Ecto neural progenitor cell (in vitro differentiated cells): ENCODE results near the gene PLA2R1.

Source experiments
- DNase-seq: peaks from one replicate; pipeline ENCODE4 v3.0.0-alpha.2; 2018; ENCODE audit warnings: low spot score

Gene PLA2R1

DNA sequence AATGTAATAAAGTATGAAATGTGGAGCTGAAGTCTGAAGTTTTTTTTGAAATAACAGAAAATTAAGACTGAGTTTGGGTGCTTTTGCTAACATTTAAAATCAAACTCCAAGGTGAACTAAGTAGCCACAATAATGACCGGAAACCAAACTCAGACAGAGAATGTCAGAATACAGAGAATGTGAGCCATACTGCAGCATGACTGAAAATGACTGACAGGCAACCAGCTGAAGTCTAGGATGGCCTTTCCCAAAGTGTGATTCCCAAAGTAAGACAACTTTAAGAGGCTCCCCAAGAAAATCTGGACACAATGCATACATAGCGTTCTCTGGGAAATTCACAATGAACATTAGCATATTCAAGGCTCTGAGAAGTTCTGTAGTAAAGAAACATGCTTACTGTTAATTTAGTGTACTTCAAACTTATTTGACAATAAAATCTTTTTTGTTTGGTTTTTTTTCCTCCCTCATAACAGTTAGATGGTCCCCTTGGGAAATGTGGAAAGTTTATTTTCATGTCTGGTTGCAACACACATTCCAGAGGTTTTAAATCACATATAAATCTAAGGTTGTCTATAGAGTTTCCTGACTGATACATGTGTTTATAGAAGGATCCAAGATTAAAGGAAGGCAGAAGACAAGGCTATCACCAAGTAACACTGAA lies 28.6 kb downstream of the PLA2R1 start:
- no peak for DNase-seq

DNA sequence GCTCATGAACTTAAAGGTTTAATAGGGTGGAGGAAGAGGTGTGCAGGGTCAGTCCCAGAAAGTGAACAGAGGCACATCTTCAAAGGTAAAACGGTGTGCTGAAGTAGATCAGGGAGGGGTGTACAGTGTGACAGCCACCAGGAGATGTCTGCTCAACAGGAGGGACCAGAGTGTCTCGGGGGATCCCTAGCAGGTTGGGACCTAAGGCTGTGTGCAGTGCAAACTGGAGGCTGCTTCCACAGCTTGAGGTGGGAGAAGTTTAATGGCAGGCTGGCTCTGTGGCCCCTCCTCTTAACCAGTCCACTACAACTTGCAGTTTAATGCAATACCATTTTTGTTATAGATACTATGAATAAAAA lies 33.2 kb downstream of the PLA2R1 start:
- DNase-seq: no peak

DNA sequence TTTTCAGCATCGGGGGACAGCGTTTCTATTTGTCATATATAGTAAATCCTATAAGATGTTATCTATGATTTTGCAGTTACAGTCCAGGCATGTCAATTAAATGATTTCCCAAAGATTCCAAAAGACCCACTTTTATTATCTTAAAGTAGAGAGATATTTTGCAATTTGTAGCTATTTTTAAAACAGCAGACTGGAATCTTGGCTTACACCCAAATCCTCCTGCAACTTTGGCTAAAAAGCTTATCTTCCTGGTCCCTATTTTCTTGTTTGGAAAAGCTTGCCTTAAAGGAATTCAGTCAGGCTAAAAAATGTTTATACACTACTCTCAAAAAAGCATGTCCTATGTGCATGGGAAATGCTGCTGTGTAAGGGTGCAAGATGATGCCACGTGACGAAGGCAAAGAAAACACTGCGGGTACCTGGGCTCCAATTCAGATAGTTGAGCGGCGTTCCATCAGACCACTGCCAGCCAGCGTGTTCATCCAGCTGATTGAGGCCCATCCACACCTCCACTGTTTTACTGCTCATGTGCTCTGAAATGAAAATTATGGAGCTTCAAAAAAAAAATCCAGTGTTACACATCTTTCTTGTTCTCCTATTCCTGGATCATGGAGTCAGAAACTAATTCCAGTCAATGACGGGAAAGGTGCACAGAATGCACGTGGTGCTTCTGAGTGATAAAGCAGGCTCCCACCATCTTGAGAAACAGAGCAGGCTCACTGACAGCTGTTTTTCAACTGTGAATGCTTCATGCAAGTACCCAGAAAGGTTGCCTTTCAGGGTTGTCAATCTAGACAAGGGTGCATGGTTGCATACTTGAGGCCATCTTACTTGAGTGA lies 33.8 kb downstream of the PLA2R1 start:
- no peak for DNase-seq

DNA sequence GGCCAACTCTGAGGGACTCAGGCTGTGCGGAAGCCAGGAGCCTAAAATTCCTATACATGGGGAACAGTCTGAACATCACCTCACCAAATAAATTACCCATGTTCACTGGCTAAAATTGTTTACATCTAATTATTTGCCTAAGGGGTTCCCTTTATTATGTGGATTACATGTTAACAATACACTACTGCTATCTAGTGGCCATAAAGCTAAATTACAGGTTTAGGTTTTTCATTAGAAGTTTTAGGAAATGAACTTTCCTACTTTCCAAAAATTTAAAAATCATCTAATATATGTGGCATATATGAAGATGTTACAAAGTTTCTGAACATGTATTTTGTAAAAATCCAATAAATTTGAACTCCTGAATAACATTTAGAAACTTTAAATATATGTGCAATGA lies 40.3 kb downstream of the PLA2R1 start:
- DNase-seq: no peak

DNA sequence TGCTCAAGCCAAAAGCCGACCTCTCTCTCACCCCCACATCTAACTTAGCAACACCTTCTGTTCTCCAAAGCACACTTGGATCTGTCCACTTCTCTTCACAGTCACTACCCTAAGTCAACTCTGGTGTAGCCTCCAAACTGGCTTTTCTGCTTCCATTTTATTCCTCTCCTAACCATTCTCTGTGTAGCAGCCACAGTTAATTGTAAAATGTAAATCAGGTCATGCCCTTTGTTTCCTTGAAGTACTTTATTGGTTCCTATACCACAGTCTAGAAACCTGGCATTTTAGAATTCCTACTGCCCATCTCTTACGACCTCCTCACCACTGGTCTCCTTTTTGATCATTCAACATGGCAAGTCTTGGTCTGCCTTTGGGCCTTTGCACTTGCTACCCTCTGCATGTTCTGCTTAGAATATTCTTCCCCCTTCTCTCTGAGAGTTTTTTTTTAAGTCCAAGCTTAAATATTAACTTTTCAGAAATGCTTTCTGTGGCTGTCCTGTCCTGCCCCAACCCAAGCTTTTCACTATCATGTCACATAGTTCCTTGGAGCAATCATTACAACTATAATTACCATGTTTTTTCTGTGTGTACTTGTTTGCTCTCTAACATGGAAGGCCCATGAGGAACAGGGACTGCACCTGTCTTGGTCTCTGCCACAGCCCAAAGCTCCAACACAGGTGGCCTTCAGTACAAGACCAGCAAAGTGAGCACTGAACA lies 42.9 kb downstream of the PLA2R1 start:
- DNase-seq: no peak

DNA sequence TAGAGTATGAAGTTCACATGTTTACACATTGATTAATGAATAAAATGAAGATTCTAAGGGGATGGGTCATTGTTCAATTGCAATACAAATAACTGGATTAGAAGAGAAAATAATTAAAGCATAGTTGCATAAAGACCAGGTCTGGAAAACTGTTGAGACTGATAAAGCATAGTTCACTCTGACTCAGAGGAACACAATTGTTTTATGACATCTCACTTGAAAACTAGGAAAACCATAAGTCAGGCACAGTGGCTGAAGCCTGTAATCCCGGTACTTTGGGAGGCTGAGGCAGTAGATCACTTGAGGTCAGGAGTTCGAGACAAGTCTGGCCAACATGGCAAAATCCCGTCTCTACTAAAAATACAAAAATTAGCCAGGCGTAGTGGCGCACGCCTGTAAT lies 46.7 kb downstream of the PLA2R1 start:
- DNase-seq: no peak

DNA sequence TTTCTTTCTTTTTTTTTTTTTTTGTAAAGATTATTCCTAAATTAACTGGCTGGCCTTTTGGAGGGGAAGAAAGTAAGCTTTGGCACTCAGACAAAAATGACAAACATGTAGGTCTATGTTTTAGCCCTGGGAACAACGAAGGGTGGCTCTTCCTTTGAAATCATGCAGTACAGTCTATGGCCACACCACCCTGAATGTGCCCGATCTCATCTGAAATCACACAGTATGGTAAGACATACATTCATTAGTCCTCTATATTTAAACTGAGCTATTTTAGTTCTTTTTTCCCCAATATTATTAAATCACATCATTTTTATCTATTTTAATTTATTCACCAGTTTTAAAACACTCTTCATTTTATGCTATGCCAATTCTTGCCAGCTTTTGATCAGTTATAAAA lies 48.2 kb downstream of the PLA2R1 start:
- DNase-seq: no peak

DNA sequence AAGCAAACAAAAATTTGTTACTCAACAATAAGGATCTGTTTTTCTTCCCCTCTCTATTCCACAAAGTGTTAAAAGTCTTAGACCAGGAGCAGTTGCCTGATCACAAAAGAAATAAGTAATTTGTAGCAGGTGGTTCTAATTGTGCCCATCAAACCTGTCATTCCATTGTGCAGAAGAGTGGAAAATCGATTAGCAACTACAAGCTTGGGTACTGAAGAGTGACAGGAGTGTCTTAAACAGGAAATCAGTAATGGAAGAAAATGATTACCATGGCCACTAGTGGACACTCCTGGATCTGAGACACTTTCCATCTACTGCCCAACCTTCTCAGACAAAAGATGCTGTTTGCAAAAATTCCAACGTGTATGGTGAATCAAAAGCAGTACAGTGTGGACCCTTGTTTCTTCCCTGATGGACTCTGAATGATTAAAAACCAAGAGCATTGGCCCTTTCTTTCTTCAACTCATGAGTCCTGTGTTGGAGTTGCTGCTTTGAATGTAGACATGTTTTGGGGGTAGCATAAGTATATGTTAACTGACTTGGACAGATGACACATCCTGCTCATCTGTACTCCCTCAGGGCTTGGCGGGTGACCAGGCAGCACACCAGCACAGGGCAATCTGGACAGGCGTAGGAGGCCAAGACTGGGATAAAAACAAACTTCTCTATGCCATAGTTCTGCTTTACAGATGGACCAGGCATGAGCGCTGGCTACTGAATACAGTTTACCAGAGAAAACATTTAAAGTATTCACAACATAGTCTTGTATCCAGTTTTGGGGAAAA lies 51.9 kb downstream of the PLA2R1 start:
- no peak for DNase-seq

DNA sequence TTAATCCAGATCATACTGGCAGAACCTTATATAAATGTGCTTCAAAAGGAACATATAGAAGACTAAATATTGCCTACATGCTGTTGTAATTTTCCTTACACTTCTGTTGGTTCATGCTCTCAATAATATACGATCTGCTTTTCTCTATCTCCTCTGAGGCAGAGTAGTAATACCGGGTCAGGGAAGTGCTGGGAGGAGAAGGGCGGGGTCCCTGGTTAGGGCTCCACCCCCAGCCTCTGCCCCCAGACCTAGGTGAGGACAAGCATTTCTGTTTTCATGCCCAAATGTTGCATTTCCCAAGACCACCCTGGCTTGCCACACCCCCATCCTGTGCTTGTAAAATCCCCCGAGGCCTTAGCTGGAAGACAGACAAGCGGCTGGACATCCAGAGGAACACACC lies 55.3 kb downstream of the PLA2R1 start:
- no peak for DNase-seq

DNA sequence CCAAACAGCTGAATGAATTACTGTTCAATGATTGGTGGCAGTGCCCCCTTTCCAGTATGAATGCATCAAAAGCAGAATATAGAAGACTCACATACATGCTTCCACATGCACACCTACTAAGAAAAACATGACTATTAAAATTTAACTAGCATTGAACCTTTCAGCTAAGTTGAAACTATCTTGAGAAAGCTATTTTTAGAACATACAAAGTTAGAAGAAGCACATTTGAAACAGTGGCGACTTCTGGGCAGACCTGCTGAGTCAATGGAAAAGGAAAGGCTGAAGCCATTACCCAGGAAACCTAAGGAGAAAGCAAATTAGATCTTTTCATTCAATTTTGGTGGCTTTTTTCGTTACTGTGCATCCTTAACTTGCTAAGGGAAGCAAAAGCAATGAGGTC lies 55.9 kb downstream of the PLA2R1 start:
- DNase-seq: no peak

DNA sequence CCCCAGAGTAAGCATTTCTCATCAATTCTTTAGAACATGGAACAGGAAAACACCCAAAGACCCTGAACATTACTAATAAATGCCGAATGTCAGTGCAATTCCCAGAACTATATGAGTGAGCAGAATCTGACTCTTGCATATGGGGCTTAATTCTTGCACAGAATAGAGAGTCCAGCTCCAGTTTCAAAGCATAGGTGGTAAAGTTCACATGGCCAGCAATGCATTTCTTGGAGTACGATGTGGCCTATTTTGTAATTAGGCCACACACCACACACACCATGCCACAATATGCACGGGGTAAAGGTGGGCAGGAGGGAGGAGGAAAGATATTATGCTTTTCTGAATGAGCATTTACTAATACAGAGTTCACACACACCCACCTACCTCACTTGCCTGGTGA lies 56.5 kb downstream of the PLA2R1 start:
- no peak for DNase-seq

DNA sequence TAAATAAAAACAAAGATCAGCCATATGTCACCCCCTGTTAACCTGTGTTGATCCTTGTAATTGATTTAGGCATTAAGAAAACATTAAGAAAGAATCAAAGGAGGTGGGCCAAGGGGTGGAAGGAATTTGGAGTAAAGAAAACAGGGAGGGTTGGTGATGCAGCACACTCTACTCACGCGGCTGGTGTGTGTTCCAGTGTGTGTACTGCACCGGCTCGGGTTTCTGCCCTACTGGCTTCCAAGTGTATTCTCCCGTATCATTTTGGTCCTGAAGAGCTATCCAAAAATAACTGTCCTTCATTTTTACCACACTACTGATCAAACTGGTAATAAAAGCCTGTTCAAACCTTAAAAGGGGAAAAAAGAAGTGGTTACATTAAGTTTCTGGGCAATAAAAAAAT lies 56.9 kb downstream of the PLA2R1 start:
- no peak for DNase-seq

DNA sequence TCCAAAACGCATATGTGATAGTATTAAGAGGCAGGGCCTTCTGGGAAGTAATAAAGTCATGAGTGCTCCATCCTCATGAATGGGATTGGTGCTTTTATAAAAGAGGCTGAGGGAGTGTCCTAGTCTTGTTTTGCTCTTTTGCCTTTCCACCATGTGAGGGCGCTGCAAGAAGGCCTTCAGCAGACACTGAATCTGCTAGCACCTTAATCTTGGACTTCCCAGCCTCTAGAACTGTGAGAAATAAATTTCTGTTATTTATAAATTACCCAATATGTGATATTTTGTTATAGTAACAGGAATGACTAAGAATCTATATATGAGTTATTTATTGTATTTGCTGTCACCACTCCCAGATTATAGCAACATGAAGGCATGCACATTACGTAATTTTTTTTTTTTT lies 63.5 kb downstream of the PLA2R1 start:
- no peak for DNase-seq

DNA sequence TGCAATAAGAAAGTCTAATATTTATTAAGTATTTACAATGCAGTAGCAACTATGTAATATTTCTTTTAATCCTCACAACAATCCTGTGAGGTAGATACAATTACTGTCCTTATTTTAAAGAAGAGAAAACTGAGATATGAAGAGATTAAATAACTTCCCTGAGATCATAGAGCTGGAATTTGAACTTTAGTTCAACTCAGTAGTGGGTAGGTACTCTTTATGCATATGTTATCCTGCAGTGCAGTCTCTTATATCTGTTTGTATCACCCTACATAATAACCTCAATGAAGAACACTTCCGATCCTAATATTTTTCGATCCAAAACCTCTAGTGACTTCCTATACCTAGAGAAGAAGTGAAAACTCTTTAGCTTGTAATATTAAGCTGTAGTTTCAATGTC lies 64.2 kb downstream of the PLA2R1 start:
- DNase-seq: no peak

DNA sequence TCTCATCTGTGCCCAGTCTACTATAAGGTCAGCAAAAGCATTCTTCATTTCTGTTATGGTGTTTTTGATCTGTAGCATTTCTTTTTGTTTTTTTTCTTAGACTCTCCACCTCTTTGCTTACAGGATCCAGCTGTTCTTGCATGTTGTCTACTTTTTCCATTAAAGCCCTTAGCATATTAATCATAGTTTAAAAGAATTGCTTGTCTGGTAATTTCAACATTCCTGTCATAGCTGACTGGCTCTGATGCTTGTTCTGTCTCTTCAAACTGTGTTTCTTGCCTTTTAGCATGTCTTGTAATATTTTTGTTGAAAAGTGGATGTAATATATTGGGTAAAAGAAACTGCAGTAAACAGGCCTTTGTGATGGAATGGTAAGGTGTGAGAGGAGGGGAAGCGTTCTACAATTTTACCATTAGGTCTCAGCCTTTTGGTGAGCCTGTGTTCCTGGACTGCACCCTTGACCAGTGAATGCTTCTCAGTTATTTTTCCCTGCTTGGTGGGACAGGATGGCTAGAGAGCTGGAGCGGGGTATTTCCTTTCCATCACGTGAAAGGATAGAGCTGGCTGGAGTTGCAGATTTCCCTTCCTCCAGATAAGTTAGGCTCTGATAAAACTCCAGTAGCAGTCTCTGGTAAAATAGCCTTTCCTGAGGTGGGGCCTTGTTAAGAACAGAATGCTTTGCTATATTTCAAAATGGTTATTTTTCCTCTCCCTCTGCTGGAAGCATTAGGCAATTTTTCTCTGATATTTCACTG lies 65.4 kb downstream of the PLA2R1 start:
- DNase-seq: no peak

DNA sequence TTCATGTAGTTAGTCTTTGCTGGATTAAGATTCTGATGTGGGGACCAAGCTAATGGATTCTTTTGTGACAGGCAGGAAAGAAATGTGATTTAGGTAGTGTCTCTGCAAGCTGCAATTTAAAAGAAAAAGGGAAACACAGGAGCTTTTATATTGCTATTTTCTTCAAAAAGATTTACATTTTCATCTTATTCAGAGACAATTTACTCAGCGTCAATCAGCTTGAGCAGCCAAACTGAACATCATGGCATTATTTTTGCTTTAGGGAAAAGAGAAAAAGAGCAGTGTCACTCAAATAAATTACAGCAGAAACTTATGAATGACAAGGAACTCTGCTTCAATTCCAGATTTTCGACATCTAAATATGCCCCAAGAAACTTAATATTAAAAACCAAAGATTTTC lies 67.4 kb downstream of the PLA2R1 start:
- no peak for DNase-seq

DNA sequence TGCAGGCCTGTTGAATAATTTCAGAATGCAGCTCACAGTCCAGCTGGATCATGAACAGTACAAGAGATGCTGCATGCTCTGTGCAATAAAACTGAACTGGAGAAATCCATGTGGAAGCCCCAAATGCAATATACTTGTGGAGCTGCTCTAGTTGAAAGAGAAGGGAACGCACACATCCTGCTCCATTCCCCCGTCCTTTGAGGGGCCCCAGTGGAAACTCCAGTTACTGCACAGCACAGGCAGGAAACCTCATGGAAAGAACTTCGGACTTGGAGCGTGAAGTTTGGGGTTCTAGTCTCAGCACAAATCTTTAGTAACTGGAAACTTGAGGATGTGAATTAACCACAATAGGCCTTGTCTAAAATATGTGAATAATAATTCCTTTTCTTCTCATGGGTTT lies 73.2 kb downstream of the PLA2R1 start:
- DNase-seq: no peak

DNA sequence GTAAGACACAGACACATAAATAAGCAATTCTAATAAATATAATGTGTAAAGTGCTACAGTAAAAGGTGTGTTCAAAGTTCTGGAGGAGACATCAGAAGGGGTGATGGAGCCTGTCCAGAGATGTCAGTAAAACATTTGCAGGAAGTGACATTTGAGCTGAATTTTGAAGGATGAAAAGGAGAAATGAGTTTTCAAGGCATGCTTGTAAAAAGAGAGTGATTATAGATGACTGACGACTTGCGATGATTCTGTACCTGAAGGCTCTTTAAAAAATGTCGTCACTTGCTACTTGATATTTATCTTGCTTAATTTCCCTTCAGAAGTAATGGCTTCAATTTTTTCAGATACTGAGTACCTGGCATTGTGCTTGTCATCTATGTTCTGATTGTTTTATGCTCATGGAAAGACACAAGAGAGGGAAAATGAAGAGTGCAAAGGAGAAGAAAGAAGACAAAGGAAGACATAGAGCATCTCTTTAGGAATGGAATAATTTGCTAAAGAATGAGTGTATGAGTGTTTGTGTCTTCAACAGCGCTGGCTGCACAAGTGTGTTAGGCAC lies 73.9 kb downstream of the PLA2R1 start:
- no peak for DNase-seq

DNA sequence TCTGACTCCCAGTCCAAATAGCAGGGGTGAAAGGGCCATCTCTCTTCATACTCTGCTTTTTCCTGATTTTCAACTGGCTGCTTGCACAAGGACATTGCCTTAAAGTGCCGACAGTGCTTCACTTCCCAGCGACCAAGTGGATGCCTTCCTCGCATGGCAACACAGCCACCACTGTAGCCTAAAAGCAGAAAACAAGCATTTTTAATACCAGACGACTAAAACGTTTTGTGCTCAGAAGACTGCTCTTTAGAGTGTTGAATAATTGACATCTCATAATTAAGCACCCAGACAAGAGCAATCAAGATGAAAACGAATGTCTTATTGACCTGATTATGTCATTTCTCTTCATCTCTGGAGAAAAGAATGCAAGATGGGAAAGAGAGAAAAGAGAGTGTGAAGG lies 75.2 kb downstream of the PLA2R1 start:
- no peak for DNase-seq

DNA sequence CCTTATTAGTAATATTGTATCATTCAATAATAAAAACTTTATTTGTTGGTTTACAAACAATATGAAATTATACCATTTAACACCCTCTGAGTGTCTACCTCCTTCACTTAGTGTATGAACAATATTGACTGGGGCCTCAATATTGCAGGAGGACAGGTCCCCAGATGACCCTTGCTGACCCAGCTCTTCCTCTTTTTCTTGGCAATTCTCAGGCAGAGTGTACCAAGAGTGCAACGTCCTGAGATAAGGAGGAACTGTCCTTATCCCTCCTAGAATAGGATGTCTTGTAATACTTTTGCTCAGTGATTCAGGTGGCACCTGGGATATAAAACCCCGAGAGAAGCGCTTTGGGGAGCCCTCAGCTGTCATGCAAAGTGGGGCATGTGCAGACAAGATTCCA lies 76.8 kb downstream of the PLA2R1 start:
- no peak for DNase-seq

DNA sequence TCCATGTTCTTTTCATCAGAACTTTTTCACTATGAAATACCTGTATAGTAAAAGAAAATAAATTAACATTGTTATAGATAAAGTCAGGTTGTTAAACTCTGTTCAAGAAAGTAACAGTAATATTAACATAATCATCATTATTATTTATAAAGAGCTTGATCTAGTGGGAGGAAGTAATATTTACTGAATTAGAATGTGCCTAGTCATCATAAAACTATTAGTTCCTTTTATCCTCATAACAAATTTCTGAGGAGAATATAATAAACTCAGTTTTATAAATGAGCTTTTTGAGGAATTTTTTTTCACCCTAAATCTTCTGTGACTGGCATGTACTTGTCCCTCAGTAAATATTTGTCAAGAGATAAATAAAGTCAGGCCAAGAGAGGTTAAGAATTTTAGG lies 78.4 kb downstream of the PLA2R1 start:
- no peak for DNase-seq
